Measurements from ENCODE around the gene NDUFB10.
"Not testable (repeated sequence)": the region's sequence is repeated elsewhere in the genome, so short reads cannot be mapped to it uniquely, and the experiment has no call there.

Gene NDUFB10

DNA sequence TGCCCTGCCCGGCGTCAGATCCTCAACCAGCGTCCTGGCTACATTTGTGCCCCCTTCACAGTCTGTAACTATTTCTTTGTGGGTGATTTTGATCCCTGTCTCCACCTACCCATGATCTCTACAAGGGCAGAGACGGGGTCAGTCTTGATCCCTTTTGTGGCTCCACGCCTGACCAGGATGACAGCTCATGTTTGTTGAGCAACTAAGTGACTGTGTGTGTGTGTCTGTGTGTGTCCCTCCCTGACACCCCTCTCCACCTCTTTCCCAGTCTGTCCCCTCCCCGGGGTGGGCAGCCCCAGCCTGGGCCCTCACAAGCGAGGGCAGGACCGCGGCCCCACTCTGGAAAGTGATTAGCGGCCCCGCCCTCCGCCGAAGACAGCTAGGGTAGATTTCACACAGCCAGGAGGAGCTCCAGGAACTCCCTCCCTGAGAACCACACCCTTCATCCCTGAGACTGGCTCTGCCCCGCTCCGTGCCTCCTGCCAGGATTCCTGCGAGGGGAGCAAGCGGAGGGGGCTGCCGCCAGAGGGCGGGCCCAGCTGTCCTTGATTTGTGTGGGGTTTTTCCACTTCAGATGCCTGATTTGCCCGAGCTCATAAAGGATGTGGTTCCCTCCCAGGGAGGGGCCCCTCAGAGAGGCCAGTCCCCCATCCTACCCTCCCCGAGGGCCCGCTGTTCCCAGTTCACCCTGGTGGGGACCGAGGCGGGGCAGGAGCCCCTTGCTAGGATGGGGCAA, 35.9 kb upstream of the NDUFB10 start:
- in situ Hi-C loops (cut with MboI; ENCODE audit: low sequenced_read_pairs) = no loop called here

DNA sequence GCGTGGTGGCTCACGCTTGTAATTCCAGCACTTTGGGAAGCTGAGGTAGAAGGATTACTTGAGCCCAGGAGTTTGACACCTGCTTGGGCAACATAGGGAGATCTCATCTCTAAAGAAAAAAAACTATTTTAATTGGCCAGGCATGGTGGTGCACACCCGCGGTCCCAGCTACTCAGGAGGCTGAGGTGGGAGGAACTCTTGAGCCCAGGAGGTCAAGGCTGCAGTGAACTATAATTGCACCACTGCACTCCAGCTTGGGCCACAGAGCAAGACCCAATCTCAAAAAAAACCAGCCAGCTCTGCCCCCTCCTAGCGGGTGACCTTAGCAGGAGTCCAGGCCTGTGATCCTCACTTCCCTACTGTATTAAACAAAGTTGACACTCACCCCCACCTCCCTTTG, 35.2 kb upstream of the NDUFB10 start:
- in situ Hi-C loops (cut with MboI; ENCODE audit: low sequenced_read_pairs) = no loop called here

GRCh38 chr16:1926271-1926670, 33.1 kb upstream of the NDUFB10 start:
- in situ Hi-C loops (cut with MboI; ENCODE audit: low sequenced_read_pairs) = no loop called here

DNA sequence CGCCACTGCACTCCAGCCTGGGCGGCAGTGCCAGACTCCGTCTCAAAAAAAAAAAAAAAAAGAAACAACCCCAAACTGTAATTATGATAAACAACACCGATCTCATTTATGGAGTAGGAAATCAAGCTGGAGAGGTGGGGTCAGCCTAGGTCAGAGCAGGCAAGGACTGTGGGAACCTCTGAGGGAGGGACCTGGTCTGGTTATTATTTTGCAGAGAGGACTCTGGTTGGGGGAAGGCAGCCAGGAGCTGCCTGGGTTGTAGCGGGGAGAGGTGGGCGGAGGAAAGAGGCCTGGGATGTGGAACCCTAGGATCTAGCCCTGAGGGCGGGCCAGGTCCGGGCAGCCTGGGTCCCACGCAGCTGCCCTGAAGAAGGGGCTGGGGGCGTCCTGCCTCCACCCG, 30.2 kb upstream of the NDUFB10 start:
- in situ Hi-C loops (cut with MboI; ENCODE audit: low sequenced_read_pairs) = no loop called here

DNA sequence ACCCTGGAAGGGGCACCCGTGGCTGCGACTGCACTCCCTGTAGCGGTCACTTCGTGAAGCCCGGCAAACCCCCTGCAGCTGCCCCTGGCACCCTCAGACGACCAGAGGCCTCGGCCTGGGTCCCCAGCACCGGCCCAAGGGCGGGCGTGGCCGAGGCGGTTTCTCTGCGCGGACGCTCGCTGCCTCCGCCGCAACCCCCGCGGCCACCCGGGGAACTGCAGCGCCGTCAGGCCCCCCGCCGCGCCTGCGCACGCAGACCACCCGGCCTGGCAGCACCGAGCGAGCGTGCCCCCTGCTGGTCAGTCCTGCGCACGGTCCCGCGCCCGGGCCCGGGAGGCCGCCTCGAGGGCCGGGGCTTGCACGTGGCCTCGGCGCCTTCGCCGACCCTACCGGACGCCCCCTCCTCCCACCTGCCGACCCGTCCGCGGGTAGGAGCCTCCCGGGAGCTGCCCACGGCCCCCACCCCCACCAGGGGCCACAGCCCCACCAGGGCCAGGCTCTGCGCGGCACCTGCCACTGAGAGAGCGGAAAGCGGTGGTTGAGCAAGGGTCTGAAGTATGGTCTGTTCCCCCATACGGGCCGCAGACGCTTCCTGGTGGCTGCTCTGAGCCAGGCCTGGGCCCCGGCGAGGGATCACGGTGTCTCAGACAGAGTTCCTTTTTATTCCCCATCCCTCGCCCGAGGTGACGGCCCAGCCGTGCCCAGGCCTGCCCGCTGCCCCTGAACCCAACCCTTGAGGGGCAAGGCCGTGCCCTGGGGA, 29.6 kb upstream of the NDUFB10 start:
- in situ Hi-C loops (cut with MboI; ENCODE audit: low sequenced_read_pairs) = no loop called here

DNA sequence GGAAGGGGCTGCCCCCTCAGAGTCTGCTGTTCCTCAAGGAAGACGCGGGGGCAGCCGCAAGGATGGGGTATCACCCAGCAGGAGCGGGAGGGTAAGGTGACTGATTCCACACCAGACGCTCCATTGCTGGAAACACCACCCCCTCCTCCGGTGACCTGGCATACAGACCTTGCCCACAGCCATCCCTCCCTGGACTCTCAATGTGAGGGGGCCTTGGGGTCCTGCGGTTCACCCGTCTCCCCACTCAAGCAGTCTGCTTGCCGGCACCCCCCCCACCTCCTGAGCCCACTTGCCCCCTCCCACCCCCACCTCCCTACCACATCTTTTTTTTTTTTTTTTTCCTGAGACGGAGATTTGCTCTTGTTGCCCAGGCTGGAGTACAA, 29.0 kb upstream of the NDUFB10 start:
- in situ Hi-C loops (cut with MboI; ENCODE audit: low sequenced_read_pairs) = no loop called here

- in situ Hi-C loops (cut with MboI; ENCODE audit: low sequenced_read_pairs) = no loop called here
Observed at GRCh38 chr16:1932050-1933028, 27.0 kb upstream of the NDUFB10 start.

DNA sequence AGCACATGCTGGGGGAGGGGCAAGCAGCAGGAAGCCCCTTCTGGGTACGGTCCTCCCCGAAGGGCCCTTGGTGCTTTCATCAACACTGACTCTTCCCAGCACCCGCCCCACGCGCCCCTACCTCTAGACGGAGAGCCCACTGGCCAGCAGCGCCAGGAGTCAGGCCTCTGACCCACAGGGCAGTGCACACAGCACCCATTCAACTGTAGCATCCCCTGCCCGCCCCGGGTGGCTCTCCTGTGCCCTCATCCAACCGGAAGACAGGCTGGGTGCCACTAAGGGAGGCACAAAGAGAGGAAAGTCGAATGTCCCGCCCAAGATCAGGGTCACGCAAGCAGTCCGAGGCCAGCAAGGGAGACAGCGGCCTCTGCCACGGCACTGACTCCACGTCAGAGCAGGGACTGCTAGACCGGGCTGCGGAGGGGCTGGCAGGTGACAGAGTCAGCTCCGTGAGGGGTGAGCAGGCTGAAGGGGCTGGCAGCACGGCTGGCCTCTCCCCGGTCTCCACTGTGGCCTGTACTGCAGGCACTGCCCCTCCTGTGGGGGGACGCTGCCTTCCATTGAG, 26.2 kb upstream of the NDUFB10 start:
- in situ Hi-C loops (cut with MboI; ENCODE audit: low sequenced_read_pairs) = no loop called here

- in situ Hi-C loops (cut with MboI; ENCODE audit: low sequenced_read_pairs) = no loop called here
Observed at GRCh38 chr16:1936945-1937479, 22.3 kb upstream of the NDUFB10 start.

GRCh38 chr16:1938316-1938715, 21.0 kb upstream of the NDUFB10 start:
- in situ Hi-C loops (cut with MboI; ENCODE audit: low sequenced_read_pairs) = no loop called here

GRCh38 chr16:1938910-1939309, 20.4 kb upstream of the NDUFB10 start:
- in situ Hi-C loops (cut with MboI; ENCODE audit: low sequenced_read_pairs) = no loop called here

DNA sequence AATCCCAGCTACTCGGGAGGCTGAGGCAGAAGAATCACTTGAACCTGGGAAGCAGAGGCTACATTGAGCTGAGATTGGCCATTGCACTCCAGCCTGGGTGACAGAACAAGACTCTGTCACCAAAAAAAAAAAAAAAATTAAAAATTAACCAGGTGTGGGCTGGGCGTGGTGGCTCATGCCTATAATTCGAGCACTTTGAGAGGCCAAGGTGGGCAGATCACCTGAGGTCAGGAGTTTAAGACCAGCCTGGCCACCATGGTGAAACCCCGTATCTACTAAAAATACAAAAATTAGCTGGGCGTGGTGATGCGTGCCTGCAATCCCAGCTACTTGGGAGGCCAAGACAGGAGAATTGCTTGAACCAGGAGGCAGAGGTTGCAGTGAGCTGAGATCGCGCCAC, 19.5 kb upstream of the NDUFB10 start:
- in situ Hi-C loops (cut with MboI; ENCODE audit: low sequenced_read_pairs) = not testable (repeated sequence)

DNA sequence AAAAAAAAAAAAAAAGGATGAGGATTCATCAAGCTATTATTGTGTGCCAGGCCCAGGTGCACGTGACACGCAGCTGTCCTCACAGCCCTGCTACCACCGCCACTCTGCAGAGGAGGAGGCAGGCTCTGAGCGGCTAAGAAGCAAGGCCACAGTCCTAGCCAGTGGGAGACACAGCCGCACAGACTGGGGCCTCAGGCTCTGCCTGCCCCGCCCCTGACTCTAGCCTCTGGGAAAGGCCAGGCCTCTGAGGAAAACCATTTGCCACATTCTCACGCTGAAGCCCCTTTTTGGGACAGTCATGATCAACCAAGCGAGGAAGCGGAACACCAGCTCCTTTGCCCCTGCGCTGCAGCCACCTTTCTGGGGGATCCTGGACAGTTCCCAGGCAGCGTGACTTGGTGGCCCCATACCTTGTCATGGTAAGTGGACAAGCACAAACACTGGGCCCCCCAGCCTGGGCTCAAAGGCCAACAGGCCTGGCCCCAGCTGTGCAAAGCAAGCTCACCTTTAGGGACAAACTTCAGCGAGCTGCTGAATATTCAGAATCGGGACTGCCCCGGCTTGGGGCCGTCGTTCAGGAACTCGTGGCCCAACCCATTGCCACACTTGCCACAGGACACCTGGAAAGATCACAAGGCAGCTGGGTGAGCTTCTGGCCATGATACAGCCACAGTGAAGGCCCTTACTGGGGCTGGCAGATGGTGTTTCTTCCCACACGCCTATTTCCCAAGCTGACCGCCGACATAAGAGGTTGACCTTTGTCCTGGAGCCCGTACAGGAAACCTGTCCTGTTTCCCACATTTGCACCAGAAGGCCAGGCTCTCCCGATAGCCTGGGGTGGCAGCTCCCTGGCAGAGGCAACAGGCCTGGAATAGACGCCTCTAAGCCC, 18.8 kb upstream of the NDUFB10 start:
- in situ Hi-C loops (cut with MboI; ENCODE audit: low sequenced_read_pairs) = no loop called here

DNA sequence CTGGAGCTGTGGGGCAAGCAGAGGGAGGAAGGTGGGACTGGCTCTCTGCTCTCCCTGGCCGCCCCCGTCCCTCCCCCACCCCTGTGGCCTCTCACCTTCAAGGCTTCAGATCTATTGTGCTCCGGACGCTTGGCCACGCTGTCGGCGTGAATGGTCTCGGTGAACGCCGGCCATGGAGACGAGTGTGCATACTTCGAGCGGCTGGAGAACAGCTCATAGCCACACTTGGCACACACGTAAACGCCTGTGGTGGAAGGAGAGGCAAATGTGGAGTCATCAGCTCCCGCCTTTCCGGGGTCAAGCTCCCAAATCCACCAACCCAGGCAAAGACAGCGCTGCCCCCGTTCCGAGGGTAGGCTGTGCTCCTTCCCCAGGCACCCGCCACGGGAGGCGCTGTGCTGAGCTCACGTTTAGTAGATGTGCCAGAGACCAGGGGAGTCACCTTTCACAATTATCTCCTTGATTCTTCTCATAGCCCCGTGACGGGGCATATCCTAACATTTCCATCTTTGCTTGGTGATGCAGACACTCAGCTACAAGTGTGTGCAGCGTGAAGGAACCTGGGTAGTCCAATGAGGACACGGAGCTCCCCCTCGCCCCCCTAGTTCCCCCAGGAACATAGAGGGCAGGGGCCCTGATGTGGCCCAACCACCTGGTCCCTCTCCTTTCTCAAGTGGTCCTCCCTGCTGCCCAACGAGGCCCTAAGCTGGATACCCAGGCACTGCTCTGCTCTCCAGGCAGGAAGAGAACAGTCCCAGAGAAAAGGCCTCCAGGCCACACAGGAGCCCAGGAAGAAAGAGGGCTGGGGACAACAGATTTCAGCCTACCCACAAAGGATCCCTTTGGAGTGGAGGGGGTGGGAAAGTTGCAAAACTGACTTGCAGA, 17.9 kb upstream of the NDUFB10 start:
- in situ Hi-C loops (cut with MboI; ENCODE audit: low sequenced_read_pairs) = no loop called here

DNA sequence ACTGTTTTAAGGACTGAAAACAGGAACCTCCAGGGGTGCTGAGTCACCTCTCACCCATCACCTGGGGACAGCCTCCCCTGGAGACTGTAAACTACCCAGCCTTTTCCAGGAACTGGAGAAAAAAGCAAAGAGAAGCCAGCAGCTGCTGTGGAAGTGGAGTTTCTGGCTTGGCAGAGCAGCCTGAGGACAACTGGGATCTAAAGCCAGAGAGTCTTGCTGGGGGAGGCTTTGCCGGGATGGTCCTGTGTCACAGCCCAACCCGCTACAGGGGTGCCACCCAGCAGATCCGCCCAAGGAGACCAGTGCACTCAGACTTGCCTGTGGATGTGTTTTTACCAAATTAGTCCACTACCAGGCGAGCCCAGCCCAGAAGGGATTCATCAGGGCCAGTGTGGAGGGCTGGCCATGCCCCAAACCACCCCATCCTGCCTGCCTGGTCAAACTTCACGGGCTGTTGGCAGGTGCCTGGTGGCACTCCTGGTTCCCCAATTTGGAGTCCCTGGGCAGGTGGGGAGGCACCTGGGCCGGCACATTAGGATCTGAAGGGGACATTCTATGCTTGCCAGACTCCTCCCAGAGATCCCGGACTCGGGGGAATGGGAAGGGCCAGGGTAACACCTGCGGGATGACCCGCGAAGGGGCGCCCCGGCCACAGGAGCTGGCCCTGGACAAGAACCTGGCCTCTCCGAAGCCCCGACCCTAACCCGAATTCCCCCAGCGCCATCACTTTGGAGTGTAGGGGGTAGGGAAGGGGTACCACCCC, 17.1 kb upstream of the NDUFB10 start:
- in situ Hi-C loops (cut with MboI; ENCODE audit: low sequenced_read_pairs) = no loop called here

DNA sequence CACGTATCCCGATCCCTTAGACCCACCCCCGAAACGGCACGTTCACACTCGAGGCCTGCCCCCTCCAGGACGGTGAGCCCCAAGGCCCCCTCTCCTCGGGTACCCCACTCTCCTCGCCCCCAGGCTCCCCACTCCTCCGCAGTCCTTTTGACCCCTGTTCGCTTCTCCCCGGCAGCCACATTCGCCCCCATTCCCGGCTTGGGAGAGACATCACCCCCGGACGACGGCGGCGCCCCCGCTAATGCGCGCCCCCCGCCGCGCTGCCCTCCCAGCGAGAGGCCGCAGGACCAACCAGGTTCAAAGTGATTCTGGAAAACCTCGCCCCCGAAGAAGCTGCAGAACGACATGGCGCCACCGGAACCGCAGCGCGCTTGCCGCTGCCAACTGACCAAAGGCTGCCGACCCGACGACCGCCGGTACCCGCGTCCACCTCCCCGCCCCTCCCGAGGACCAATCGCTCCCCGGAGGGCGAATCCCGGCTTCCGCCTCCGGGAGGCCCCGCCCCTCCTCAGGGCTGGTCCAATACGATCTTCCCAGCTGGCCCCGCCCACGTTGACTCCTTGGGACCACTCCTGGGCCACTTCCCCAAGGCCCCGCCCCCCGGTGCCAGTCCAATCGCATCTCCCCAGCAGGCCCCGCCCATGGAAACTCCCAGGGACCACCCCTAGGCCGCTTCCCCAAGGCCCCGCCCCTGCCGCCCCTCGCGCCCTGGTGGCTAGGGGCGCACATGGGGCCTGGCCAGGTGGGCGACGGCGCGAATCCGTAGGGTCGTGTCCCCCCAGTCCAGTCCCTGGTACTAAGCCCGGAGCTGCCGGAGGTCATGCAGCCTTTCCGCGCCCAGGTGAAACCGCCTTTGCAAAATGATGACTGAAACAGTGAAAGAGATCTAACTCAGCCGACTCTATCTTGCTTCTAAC, 16.3 kb upstream of the NDUFB10 start, which contains the start of gene MSRB1:
Gene MSRB1 (minus strand): TSS at position 390 of the 917 bp plus-strand sequence. CDS start 43 bp downstream, at position 347.
- in situ Hi-C loops (cut with MboI; ENCODE audit: low sequenced_read_pairs) = no loop called here

Data from HL-60/S4 (cell line).